ENCODE data around the gene PRM1. TPM values are rescaled to one million over a fixed set of nuclear protein-coding genes. Genes with fewer than 3 reads are reported as not detected.

The PRM1 gene
- total and polyA plus RNA-seq, 2 of the 13 experiments (the other 11 are each of a cell fraction or from before 2014, with no cell fraction given) = not detected

GRCh38 chr16:11321662-11322061, 40.5 kb upstream of the PRM1 start (continued):
- TF ChIP-seq SNAPC4 (CRISPR knock-in tag; IDR thresholded peaks at IDR 0.05) = no peak
- TF ChIP-seq HOXA7 (CRISPR knock-in tag; IDR thresholded peaks at IDR 0.05) = peak; percentile 82; the same call in 1 of the 2 replicates
- TF ChIP-seq TGIF2 (CRISPR knock-in tag; IDR thresholded peaks at IDR 0.05) = no peak
- TF ChIP-seq, protein P1, sequence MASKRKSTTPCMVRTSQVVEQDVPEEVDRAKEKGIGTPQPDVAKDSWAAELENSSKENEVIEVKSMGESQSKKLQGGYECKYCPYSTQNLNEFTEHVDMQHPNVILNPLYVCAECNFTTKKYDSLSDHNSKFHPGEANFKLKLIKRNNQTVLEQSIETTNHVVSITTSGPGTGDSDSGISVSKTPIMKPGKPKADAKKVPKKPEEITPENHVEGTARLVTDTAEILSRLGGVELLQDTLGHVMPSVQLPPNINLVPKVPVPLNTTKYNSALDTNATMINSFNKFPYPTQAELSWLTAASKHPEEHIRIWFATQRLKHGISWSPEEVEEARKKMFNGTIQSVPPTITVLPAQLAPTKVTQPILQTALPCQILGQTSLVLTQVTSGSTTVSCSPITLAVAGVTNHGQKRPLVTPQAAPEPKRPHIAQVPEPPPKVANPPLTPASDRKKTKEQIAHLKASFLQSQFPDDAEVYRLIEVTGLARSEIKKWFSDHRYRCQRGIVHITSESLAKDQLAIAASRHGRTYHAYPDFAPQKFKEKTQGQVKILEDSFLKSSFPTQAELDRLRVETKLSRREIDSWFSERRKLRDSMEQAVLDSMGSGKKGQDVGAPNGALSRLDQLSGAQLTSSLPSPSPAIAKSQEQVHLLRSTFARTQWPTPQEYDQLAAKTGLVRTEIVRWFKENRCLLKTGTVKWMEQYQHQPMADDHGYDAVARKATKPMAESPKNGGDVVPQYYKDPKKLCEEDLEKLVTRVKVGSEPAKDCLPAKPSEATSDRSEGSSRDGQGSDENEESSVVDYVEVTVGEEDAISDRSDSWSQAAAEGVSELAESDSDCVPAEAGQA (IDR thresholded peaks at IDR 0.05; ENCODE audit: low read depth) = no peak
- TF ChIP-seq, protein P1 (CRISPR knock-in tag; IDR thresholded peaks at IDR 0.05; ENCODE audit: borderline replicate concordance) = no peak
- TF ChIP-seq ZNF672 (CRISPR knock-in tag; IDR thresholded peaks at IDR 0.05) = 0 out of 2 replicates have a peak, but pooled peaks have one; percentile 56
- no peak for TF ChIP-seq ZNF367 (CRISPR knock-in tag; IDR thresholded peaks at IDR 0.05; ENCODE audit: borderline replicate concordance)
- TF ChIP-seq, protein P2, sequence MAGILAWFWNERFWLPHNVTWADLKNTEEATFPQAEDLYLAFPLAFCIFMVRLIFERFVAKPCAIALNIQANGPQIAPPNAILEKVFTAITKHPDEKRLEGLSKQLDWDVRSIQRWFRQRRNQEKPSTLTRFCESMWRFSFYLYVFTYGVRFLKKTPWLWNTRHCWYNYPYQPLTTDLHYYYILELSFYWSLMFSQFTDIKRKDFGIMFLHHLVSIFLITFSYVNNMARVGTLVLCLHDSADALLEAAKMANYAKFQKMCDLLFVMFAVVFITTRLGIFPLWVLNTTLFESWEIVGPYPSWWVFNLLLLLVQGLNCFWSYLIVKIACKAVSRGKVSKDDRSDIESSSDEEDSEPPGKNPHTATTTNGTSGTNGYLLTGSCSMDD (CRISPR knock-in tag; IDR thresholded peaks at IDR 0.05) = no peak
- no peak for TF ChIP-seq ZNF567 (CRISPR knock-in tag; IDR thresholded peaks at IDR 0.05; ENCODE audit: borderline replicate concordance)
- TF ChIP-seq ZFP41 (CRISPR knock-in tag; IDR thresholded peaks at IDR 0.05; ENCODE audit: borderline replicate concordance) = no peak
- no peak for TF ChIP-seq NFIB (CRISPR knock-in tag; IDR thresholded peaks at IDR 0.05; ENCODE audit: borderline replicate concordance)
- no peak for TF ChIP-seq SP5 (CRISPR knock-in tag; IDR thresholded peaks at IDR 0.05; ENCODE audit: borderline replicate concordance, low read depth)
- TF ChIP-seq, protein P3, sequence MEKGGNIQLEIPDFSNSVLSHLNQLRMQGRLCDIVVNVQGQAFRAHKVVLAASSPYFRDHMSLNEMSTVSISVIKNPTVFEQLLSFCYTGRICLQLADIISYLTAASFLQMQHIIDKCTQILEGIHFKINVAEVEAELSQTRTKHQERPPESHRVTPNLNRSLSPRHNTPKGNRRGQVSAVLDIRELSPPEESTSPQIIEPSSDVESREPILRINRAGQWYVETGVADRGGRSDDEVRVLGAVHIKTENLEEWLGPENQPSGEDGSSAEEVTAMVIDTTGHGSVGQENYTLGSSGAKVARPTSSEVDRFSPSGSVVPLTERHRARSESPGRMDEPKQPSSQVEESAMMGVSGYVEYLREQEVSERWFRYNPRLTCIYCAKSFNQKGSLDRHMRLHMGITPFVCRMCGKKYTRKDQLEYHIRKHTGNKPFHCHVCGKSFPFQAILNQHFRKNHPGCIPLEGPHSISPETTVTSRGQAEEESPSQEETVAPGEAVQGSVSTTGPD (CRISPR knock-in tag; IDR thresholded peaks at IDR 0.05) = no peak
- no peak for TF ChIP-seq MTA1 (CRISPR knock-in tag; IDR thresholded peaks at IDR 0.05; ENCODE audit: borderline replicate concordance)
- no peak for TF ChIP-seq ZNF333 (CRISPR knock-in tag; IDR thresholded peaks at IDR 0.05; ENCODE audit: borderline replicate concordance)
- TF ChIP-seq RBFOX2 (IDR thresholded peaks at IDR 0.05; ENCODE audit: low read depth, low read length) = no peak
- TF ChIP-seq STAG1 (CRISPR knock-in tag; IDR thresholded peaks at IDR 0.05) = no peak
- no peak for TF ChIP-seq ZNF335 (CRISPR knock-in tag; IDR thresholded peaks at IDR 0.05)
